NCI-H187 (cell line): Measurements from ENCODE around the gene MTCH2.
A peak's percentile ranks its signal among the peaks of the same experiment; 100 is the strongest.
"Not testable (repeated sequence)": the region's sequence is repeated elsewhere in the genome, so short reads cannot be mapped to it uniquely, and the experiment has no call there.

Source experiments
- DNase-seq, 2 experiments: peaks; one replicate each; lab custom pipeline; 2025; lab: John Stamatoyannopoulos, UW

The MTCH2 gene

DNA sequence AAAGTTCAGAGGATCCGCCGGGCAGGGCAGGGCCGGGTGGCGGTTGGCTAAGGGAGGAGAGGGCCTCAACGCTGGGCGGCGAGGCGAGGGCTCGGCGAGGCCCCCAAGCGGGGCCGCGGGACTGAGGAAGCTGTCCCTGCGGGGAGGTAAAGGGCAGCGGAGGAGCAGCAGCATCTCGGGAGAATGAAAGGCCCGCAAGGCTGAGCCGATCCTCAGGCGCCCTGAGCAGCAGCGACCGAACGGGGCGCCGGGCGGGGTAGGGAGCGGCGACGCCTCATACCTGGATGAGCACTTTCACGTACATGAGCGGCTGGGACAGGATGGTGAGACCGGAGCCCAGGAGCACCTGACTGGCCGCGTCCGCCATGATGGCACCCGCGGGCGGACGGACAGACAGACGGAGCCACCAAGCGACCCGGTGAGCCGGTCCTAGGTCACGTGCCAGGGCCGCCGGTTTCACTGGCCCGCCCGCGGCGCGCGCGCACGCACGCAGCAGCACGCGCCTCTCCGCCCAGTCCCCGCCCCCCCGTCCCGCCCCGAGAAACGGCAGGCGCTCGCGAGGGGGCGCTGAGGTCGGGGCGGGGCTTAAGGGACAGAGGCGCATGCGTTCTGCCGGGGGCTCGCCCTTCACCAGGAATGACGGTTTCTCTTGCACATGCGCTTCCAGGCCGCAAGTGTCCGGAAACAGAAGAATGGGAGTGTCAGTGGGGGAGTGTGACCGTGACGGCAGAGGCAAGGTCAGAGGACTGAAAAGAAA, at the start of gene MTCH2:
Gene MTCH2, minus strand, starts transcription at position 461 of the 757 bp plus-strand sequence. Its CDS starts 94 bp downstream, at position 367.
- DNase-seq: peak; percentile 95 to 98

DNA sequence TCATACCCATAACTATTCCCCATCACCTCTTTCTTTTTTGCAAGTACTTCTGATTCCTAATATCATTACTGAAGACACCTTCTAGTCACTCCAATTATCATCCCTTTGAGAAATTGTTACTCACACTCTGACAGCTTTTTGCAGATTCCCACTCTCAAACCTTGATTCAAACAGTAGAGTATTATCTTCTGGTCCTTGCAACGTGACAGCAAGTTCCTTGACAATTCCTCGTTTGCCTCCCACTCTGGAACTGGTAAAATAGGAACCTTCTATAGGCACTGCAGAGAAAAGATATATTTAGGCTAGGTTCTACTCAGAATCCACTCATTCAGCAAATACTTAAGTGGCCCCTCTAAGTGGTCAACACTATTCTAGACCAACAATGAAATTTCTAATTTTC, 49.6 kb upstream of the MTCH2 start:
- DNase-seq: no peak

DNA sequence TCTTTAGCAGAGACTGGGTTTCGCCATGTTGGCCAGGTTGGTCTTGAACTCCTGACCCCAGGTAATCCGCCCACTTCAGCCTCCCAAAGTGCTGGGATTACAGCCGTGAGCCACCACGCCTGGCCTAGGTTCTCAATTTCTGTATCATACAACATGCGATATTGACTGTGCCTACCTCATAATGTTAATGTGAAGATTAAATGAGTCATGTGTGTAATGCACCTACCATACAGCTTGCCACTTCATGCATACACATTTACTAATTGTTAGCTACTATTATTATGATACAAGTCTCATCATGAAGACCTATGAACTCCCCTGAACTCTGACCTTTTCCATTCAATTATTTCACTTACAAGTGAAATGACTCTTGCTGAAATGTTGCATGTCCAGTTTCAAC, 47.1 kb upstream of the MTCH2 start:
- no peak for DNase-seq

DNA sequence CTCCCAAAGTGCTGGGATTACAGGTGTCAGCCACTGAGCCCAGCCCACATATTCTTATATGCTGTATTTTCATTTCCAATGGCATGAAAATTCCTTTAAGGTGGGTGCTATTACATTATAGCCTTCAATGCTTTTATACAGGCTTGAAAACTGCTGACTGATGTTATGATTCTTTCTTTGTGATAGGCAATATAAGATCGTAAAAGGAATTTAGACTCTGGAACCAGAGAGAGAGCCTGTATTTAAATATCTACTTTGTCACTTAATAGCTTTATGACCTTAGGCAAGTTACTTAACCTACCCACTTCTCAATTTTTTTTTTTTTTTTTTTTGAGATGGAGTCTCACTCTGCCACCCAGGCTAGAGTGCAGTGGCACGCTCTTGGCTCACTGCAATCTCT, 46.6 kb upstream of the MTCH2 start:
- no peak for DNase-seq

DNA sequence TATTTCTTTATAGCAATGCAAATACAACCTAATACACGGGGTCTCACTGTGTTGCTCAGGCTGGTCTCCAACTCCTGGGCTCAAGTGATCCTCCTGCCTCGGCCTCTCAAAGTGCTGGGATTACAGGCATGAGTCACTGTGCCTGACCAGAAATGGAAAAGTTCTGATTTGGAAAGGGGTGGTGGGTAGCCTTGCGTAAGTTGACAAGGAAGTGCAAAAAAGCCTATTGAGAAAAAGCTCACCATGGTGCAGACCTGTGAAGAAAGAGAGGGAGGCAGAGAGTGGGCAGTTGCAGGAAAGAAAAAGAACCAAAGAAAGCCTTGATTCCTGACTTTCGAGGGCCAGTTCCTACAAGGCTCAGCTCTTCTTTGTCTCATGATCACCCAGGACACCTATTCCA, 45.8 kb upstream of the MTCH2 start:
- DNase-seq: no peak

DNA sequence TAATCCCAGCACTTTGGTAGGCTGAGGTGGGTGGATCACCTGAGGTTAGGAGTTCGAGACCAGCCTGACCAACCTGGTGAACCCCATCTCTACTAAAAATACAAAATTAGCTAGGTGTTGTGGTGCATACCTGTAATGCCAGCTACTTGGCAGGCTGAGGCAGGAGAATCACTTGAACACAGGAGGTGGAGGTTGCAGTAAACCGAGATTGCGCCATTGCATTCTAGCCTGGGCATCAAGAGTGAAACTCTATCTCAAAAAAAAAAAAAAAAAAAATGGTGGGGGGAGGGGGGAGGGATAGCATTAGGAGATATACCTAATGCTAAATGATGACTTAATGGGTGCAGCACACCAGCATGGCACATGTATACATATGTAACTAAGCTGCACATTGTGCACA, 44.3 kb upstream of the MTCH2 start:
- DNase-seq: not testable (repeated sequence)

DNA sequence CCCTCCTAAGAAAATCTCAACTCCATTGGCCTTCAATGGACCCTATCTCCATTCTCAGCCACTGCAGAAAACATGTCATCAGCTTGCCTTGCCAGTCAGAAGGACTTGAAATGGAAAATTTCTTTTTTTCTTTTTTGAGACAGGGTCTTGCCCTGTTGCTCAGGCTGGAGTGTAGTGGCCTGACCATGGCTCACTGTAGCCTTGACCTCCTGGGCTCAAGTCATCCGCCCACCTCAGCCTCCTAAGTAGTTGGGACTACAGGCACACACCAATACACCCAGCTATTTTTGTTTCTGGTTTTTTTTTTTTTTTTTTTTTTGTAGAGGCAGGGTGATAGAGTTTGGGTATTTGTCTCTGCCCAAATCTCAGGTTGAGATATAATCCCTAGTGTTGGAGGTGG, 43.8 kb upstream of the MTCH2 start:
- no peak for DNase-seq

DNA sequence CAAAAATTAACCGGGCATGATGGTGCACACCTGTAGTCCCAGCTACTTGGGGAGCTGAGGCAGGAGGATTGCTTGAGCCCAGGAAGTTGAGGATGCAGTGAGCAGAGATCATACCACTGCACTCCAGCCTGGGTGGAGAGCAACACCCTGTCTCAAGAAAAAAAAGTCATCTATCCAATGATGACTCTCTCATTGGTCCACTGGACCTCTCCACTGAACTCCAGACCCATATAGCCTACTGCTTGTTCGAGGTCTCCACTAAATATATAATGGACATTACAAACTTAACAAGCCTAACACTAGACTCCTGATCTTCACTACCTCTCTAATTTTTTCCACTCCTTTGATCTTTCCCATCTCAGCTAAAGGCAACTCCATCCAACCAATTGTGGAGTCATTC, 33.5 kb upstream of the MTCH2 start:
- no peak for DNase-seq

DNA sequence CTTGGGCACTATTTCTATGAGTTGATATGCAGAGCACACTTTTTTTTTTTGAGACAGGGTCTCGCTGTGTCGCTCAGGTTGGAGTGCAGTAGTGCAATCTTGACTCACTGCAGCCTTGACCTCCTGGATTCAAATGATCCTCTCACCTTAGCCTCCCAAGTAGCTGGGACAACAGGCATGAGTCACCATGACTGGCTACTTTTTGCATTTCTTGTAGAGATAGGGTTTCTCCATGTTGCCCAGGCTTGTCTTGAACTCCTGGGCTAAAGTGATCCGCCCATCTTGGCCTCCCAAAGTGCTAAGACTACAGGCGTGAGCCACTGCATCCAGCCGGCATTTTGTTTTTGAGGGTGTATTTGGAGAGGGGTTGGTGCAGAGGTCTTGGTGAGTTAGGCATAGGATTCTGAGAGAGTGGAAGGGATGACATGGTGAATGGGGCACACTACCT, 29.9 kb upstream of the MTCH2 start:
- no peak for DNase-seq

DNA sequence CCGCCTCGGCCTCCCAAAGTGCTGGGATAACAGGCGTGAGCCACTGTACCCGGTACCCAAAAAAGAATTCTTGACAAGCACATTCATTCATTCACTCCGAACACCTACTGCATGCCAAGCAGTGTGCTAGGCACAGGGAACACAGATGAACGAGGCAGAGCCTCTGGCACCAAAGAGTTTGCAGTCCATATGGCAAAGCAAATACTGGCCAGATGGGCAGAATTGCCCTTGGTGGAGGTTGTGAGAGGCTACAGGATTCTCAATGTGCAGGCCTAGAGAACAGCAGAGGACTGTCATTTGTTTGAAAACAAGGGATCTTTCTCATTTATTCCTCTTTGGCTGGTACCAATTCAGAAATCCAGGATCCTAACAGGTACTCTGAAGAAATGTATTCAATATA, 27.5 kb upstream of the MTCH2 start:
- no peak for DNase-seq

DNA sequence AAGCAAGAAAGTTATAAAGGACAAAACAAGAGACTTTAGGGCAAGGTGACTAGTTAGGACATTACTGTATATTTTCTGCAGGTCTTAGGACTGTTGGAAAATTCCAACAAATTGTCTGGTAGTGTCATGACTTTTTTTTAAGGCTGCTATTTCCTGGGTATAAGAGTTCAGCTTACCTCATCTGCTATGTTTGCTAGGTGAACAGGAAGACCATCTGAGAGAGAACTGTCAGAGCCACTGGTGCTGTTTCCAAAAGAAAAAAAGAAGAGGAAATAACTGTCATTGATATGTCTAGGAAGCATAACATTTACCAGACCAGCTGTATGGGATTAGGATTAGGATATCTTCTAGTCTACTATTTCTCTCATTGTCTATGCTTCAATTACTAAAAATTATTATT, 26.3 kb upstream of the MTCH2 start:
- no peak for DNase-seq

DNA sequence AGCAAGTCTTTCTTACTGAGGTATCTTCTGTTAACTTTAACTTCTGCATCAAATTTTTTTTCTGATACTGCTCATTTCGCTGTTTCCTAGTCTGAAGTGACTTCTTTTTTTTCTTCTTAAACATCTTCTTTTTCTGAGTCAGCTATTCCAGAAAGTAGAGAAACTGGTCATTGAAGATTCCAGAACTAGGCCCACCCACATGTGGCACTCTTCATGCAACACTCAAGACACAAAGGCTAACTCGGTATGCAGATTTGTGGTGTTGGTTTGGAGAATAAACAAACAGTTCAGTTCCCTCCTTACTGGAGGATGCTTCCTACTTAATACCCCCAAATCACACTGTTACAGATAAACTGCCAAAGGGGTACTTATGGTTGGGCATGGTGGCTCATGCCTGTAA, 25.2 kb upstream of the MTCH2 start:
- DNase-seq: no peak

DNA sequence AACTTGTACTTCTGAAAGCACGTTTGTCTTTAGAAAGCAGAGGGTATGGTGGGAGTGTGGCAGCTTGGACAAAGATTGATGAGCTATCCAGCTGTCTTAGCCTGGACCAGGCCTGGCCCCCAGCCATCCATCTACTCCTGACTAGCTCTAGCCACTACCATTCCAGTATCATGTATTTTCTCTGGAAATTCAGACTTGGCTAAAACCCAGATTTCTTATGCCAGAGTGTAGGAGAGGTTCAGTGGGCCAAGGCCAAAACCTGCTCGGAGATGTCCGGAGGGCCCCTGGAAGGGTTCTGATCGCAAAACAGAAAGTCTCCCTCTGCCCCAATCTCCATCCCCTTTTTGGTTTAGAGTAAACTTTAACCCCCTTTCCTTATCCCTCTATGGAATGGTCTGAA, 24.8 kb upstream of the MTCH2 start:
- DNase-seq: no peak

DNA sequence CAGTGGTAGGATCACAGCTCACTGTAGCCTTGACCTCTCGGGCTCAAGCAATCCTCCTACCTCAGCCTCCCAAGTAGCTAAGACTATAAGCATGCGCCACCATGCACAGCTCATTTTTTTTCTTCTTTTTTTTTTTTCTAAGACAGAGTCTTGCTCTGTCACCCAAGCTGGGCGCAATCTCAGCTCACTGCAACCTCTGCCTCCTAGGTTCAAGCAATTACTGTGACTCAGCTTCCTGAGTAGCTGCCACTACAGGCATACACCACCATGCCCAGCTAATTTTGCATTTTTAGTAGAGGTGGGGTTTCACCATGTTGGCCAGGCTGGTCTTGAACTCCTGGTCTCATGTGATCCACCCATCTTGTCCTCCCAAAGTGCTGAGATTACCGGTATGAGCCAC, 22.6 kb upstream of the MTCH2 start:
- not testable (repeated sequence) for DNase-seq

DNA sequence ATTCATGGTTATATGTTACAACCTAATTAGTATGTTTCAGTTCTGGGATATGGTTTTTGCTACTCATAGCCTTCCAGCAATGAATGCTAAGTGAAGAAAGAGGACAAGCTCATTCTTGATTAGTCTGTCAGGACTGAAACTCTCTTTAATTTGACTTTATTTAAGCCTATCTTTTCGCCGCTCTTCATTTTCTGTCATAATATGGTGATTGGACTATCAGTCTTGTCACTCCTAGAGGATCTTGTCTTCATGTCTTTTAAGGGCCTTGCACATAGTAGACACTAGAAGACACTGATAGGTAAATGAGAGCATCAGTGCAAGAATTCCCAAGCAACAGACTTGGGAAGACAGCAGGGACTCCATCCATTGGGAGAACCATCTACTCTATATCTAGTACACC, 18.9 kb upstream of the MTCH2 start:
- no peak for DNase-seq

DNA sequence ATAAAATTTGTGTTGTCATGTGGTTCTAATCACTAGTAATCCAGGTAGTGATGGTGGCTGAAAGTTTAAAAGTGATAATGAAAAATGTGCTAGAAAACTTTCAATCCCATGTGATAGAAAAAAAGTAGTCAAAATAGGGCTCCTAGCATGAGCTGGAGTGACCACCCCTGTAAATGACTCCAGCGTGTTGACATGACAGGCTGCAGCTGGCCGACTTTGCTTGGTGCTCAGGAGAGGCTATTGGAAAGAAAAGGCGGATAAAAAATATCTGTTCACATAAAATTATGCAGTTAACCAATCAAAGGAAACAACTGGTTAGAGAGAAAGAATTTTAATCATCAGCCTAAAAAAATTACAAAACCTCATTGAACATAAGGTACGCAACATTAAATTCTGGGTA, 16.9 kb upstream of the MTCH2 start:
- no peak for DNase-seq

DNA sequence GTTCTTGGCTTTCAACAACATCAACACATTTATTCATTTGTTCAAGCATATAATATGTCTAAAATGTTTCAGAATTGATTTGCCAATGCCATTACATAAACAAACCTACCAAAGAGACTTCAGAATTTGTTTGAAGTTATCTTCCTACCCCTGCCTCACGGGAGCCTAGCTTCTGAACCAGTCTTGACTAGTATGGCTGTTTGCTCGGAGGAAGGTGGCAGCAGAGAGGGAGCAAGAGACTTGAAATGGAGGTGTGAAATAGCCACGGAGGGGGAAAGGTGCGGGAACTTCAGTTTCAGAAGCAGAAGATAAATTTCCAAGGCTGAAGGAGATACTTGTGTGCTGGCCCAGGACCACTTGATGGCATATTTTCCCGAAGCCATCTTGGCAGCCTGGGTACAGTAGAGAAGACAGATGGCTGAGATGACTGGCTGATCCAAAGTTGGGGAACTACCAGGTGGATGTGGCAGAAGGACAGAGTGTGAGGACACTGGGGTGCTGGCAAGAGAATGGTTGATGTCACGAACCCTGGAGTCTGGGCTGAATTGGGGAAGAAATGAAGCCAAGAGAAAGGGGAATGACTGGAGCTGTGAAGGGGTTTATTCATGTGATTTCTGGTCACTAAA, 14.0 kb upstream of the MTCH2 start:
- DNase-seq: no peak

DNA sequence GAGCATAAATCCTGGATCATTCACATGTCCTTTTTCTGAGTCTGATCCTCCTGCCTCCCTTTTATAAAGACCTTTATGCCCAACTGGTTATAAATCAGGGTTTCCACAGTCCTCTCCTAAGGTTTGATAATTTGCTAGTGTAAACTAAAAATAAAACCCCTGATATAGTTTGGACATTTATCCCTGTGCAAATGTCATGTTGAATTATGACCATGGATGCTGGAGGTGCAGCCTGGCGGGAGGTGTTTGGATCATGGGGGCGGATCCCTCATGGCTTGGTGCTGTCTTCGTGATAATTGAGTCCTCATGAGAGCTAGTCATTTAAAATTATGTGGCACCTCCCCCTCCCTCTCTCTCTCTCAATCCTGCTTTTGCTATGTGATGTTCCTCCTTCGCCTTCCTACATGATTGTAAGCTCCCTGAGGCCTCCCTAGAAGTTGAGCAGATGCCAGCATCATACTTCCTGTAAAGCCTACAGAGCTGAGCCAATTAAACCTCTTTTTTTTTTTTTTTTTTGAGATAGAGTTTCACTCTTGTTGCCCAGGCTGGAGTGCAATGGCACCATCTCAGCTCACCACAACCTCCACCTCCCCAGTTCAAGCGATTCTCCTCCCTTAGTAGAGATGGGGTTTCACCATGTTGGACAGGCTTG, 9.6 kb upstream of the MTCH2 start:
- DNase-seq: no peak

DNA sequence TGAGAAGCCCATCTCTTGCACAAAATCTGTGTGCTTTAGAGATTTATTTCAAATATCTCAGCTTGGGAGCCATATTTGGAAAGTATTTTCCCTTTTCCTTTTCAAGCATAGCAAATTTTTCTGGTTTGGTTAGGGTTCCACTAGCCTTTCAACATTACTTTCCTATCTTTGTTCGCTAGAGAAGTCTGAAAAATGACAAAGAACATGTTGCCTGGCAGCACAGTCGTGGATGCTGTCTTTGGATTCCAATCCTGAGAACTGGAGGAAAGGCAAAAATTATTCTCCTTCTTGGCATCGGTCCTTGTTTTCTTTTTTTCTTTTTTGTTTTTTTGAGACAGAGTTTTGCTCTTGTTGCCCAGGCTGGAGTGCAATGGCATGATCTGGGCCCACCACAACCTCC, 6.9 kb upstream of the MTCH2 start:
- DNase-seq: no peak

DNA sequence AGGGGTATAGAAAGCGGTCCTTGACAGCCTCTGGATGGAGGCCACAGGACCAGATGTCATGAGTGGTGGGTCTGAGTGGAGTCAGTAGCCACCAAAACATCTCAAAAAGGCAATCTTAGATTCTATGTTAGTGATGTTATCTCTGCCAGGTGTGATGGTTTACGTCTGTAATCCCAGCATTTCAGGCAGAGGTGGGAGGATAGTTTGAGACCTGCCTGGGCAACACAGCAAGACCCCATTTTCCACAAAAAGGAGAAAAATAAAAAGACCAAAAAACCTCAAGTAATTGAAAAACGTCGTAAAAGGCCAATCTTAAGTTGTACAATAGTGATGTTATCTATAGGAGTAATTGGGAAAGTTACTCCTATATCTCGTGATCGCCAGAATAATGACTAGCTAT, 3.7 kb upstream of the MTCH2 start:
- DNase-seq: no peak

DNA sequence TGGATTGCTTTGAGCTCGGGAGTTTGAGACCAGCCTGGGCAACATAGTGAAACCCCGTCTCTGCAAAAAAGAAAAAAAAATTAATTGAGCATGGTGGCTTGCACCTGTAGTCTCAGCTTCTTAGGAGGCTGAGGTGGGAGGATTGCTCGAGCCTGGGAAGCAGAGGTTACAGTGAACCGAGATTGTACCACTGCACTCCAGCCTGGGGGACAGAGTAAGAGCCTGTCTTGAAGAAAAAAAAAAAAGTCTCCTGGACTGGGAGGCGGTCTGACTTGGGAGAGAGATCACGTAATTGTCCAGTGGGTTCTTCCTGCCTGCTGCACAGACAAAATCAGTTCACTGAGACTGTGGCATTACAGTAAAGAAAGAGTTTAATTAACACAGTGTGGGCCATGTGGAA, 3.1 kb upstream of the MTCH2 start:
- no peak for DNase-seq

DNA sequence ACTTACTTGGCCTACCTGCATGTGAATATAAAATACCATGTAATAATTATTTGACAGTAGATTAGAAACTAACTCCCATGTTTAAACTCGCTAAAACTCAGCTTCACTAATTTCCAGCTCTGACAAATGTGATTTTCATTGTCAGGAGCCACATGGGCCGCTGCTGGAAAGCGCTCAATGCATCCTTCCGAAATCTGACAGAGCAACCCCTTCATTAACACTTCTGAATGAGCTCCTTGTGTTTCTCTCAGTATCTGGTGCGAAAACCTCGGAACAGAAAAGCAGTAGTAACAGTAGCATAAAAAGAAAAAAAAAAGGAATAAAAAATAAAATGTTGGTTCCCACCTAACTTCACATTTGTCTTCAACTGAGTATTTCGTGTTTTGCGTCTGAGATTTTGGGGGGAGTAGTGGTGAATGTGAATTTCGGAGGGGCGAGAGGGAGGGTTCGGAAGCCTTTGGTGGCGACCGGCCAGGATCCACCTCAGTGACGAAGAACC, 710 bp downstream of the MTCH2 start:
- DNase-seq: no peak

DNA sequence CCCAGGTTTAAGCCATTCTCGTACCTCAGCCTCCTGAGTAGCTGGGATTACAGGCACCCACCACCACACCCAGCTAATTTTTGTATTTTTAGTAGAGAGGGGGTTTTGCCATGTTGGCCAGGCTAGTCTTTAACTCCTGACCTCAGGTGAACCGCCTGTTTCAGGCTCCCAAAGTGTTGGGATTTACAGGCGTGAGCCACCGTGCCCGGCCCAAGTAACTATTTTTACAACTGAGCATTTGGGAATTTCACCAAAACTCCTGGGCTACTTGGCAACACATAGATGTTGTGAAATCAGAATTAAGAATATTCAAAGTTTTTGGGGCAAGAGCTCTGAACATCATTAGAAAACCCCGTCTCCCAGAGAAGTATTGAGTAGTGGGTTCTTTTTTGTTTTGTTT, 1.9 kb downstream of the MTCH2 start:
- DNase-seq: not testable (repeated sequence)
